HG03045 (cell line): ENCODE measurements around the gene KMT2C.

Source experiments
- ATAC-seq: cut with Tn5 transposase; IDR thresholded peaks from one replicate; pipeline ENCODE4 v1.9.1; 2021; ENCODE audit warnings: mild to moderate bottlenecking, moderate library complexity; ENCODE audit not compliant: unreplicated experiment

The KMT2C gene

GRCh38 chr7:152149363-152149762, 286.4 kb downstream of the KMT2C start:
- ATAC-seq: no peak

GRCh38 chr7:152148706-152149105, 287.1 kb downstream of the KMT2C start:
- no peak for ATAC-seq

GRCh38 chr7:152145853-152146466, 289.8 kb downstream of the KMT2C start:
- ATAC-seq: no peak

GRCh38 chr7:152144557-152145245, 291.1 kb downstream of the KMT2C start:
- ATAC-seq: no peak

GRCh38 chr7:152142976-152143595, 292.7 kb downstream of the KMT2C start:
- ATAC-seq: no peak

GRCh38 chr7:152140560-152140959, 295.2 kb downstream of the KMT2C start:
- no peak for ATAC-seq

- ATAC-seq: no peak
Observed at GRCh38 chr7:152140067-152140466, 295.7 kb downstream of the KMT2C start.

GRCh38 chr7:152137476-152138025, 298.3 kb downstream of the KMT2C start:
- ATAC-seq: no peak

GRCh38 chr7:152136686-152137085, 299.1 kb downstream of the KMT2C start:
- ATAC-seq: no peak

GRCh38 chr7:152133804-152134203, 302.0 kb downstream of the KMT2C start:
- ATAC-seq: no peak

GRCh38 chr7:152132812-152133211, 303.0 kb downstream of the KMT2C start:
- ATAC-seq: no peak

GRCh38 chr7:152131981-152132494, 303.8 kb downstream of the KMT2C start:
- no peak for ATAC-seq

- no peak for ATAC-seq
Observed at GRCh38 chr7:152130658-152131590, 304.9 kb downstream of the KMT2C start.

GRCh38 chr7:152129682-152130081, 306.1 kb downstream of the KMT2C start:
- ATAC-seq: no peak

- no peak for ATAC-seq
Observed at GRCh38 chr7:152128741-152129461, 306.9 kb downstream of the KMT2C start.

- no peak for ATAC-seq
Observed at GRCh38 chr7:152128252-152128651, 307.6 kb downstream of the KMT2C start.

- no peak for ATAC-seq
Observed at GRCh38 chr7:152127229-152127628, 308.6 kb downstream of the KMT2C start.

- ATAC-seq: no peak
Observed at GRCh38 chr7:152126741-152127140, 309.1 kb downstream of the KMT2C start.

GRCh38 chr7:152122540-152122939, 313.3 kb downstream of the KMT2C start:
- ATAC-seq: no peak

- ATAC-seq: no peak
Observed at GRCh38 chr7:152121432-152121831, 314.4 kb downstream of the KMT2C start.
